A549 (cell line): Measurements from ENCODE around the gene KLF16.

ENCODE experiments used
- CTCF ChIP-seq: fragments of >200 bp; sonication (Bioruptor Twin); formaldehyde crosslinking; IDR thresholded peaks from 3 replicates; pipeline ENCODE4 v1.5.1; 2016
- EP300 ChIP-seq, 2 experiments: fragments of >200 bp; sonication (Bioruptor Twin); formaldehyde crosslinking; IDR thresholded peaks; 2 replicates in 1 of 2; 3 replicates in 1 of 2; pipeline ENCODE4 v1.6.1; 2016 to 2017
- POLR2A ChIP-seq: IDR thresholded peaks from 2 replicates; pipeline ENCODE4 v1.6.1; 2012; ENCODE audit warnings: mild to moderate bottlenecking, low read length

- TF ChIP-seq CTCF (no peak), EP300 (IDR thresholded peaks at IDR 0.05) (no peak), POLR2A (no peak)
These were observed 25.0 kb upstream of the KLF16 start for GRCh38 chr19:1888385-1888784.
